GM21786 (cell line): ENCODE measurements around the gene ACE2.

Source experiments
- ATAC-seq: cut with Tn5 transposase; IDR thresholded peaks from one replicate; pipeline ENCODE4 v1.9.1; 2021; ENCODE audit not compliant: unreplicated experiment

Gene ACE2

GRCh38 chrX:15515931-15516330, 84.8 kb downstream of the ACE2 start:
- ATAC-seq, result no peak

- ATAC-seq, result no peak
Measured at GRCh38 chrX:15514279-15514678, 86.5 kb downstream of the ACE2 start.

GRCh38 chrX:15512401-15512965, 88.3 kb downstream of the ACE2 start:
- no peak for ATAC-seq

- no peak for ATAC-seq
Measured at GRCh38 chrX:15511563-15511962, 89.2 kb downstream of the ACE2 start.
